K562 (cell line): ENCODE results near the gene SCYGR5. TPM values are rescaled to one million over a fixed set of nuclear protein-coding genes. Genes with fewer than 3 reads are reported as not detected.
"Not testable (repeated sequence)": the region's sequence is repeated elsewhere in the genome, so short reads cannot be mapped to it uniquely, and the experiment has no call there.

Experiments
- ATAC-seq: fragments of 200-7000 bp; cut with Tn5 transposase; 3 replicates; pipeline ENCODE4 v1.9.1; 2020; ENCODE audit warnings: moderate library complexity
- Bru-seq: library from RNA; stranded (reverse); fragments of 400-500 nt; gene quantifications from one replicate; lab custom pipeline; 2021; lab: Mats Ljungman, UMichigan
- BruChase-seq, 2 experiments: library from RNA; stranded (reverse); fragments of 400-500 nt; gene quantifications; one replicate each; lab custom pipeline; 2021; lab: Mats Ljungman, UMichigan
- BruUV-seq: library from RNA; stranded (reverse); fragments of 400-500 nt; replicated peaks from 2 replicates; lab custom pipeline; 2021; lab: Mats Ljungman, UMichigan
- CTCF ChIA-PET: fragments of 300-600 bp; formaldehyde crosslinking; extraction: SDS; loops from one replicate; lab custom pipeline; 2021; ENCODE audit warnings: low intra/inter-chr PET ratio; lab: Yijun Ruan, JAX
- POLR2A ChIA-PET: fragments of 300-600, 350-650 bp; sonication (Branson Sonifier 250); formaldehyde crosslinking; extraction: SDS; loops from one replicate; lab custom pipeline; 2021; ENCODE audit warnings: antibody characterized with exemption, inconsistent platforms; lab: Yijun Ruan, JAX
- DNase-seq, 4 experiments: peaks; one replicate each; pipeline versions ENCODE4 v3.0.0 to v3.0.0-alpha.2; 2011 to 2018; ENCODE audit warnings: low spot score in 3 of 4, mixed read lengths in 3 of 4; ENCODE audit errors: extremely low read depth in 1 of 4
- FAIRE-seq: peaks from 2 replicates; lab custom pipeline; 2011; peaks lifted over from hg19 to GRCh38; lab: Jason Lieb, UNC
- H2AFZ ChIP-seq: 2 replicates; pipeline ENCODE4 v1.6.0; 2011; ENCODE audit warnings: low read depth, low read length, control low read depth, inconsistent platforms
- H3K27ac ChIP-seq: fragments of 200-600 bp; 3 replicates; pipeline ENCODE4 v1.8.0; 2011; ENCODE audit warnings: low read depth, mild to moderate bottlenecking, control low read depth, inconsistent platforms, low read length, moderate library complexity, mixed read lengths; ENCODE audit errors: extremely low read depth
- H3K27me3 ChIP-seq, 2 experiments: fragments of 300-600 bp in 1 of 2; 2 replicates in 1 of 2; 3 replicates in 1 of 2; pipeline versions ENCODE4 v1.6.0 to v1.8.0; 2011; ENCODE audit warnings: inconsistent platforms in 2 of 2, low read length in 2 of 2, mild to moderate bottlenecking in 1 of 2, mixed read lengths in 1 of 2, moderate library complexity in 1 of 2; ENCODE audit not compliant: control insufficient read depth in 2 of 2, insufficient read depth in 2 of 2
- H3K36me3 ChIP-seq: fragments of 300-600 bp; 3 replicates; pipeline ENCODE4 v1.8.0; 2011; ENCODE audit warnings: mild to moderate bottlenecking, low read length, inconsistent platforms; ENCODE audit not compliant: control insufficient read depth, insufficient read depth
- H3K4me1 ChIP-seq, 2 experiments: fragments of 200-600 bp in 1 of 2; replicated peaks in 1 of 2; 2 replicates in 1 of 2; 3 replicates in 1 of 2; pipeline versions ENCODE4 v1.5.1 to v1.8.0; 2011; ENCODE audit warnings: inconsistent platforms in 2 of 2, low read length in 2 of 2, mild to moderate bottlenecking in 1 of 2, mixed read lengths in 1 of 2, moderate library complexity in 1 of 2; ENCODE audit not compliant: control insufficient read depth in 2 of 2, insufficient read depth in 2 of 2
- H3K4me2 ChIP-seq: 2 replicates; pipeline ENCODE4 v1.6.1; 2011; ENCODE audit warnings: low read length, control low read depth, inconsistent platforms, mixed read lengths; ENCODE audit not compliant: insufficient read depth
- H3K4me3 ChIP-seq: fragments of 200-600 bp; sonication (generic), shearing (Covaris generic); 2 replicates; pipeline ENCODE4 v1.5.1; 2016; ENCODE audit warnings: control low read depth, inconsistent platforms
- H3K79me2 ChIP-seq: fragments of 200-600 bp; 3 replicates; pipeline ENCODE4 v1.8.0; 2011; ENCODE audit warnings: low read length, inconsistent platforms; ENCODE audit not compliant: control insufficient read depth, insufficient read depth
- H3K9ac ChIP-seq, 2 experiments: 2 replicates each; pipeline versions ENCODE4 v1.6.0 to v1.6.1; 2011; ENCODE audit warnings: low read depth in 2 of 2, low read length in 2 of 2, control low read depth in 1 of 2, inconsistent platforms in 1 of 2, mild to moderate bottlenecking in 1 of 2, mixed read lengths in 1 of 2; ENCODE audit not compliant: insufficient read depth in 1 of 2
- H3K9me1 ChIP-seq: one replicate; pipeline ENCODE4 v1.6.0; 2011; ENCODE audit warnings: inconsistent platforms, mild to moderate bottlenecking, low read length, moderate library complexity; ENCODE audit not compliant: control insufficient read depth, insufficient read depth
- H3K9me3 ChIP-seq: replicated peaks from 2 replicates; pipeline ENCODE4 v1.5.1; 2011; ENCODE audit warnings: low read depth, low read length, inconsistent platforms; ENCODE audit not compliant: control insufficient read depth, insufficient read depth
- H4K20me1 ChIP-seq: replicated peaks from 2 replicates; pipeline ENCODE4 v1.6.1; 2011; ENCODE audit warnings: low read length, inconsistent platforms, mixed read lengths; ENCODE audit not compliant: control insufficient read depth, insufficient read depth
- WGBS: fragments of 100-300 bp; shearing (Covaris generic); methylation state at CpG from one replicate; pipeline ENCODE4 v1.1.6; 2016; ENCODE audit warnings: low coverage, mixed read lengths; ENCODE audit not compliant: insufficient coverage; ENCODE audit errors: missing lambda C conversion rate; 5-methylcytosine and 5-hydroxymethylcytosine counted together
- in situ Hi-C: fragments of 300-500 bp; cut with MboI; formaldehyde crosslinking; loops from 4 replicates; pipeline ENCODE4 v1.15.0; 2018; ENCODE audit warnings: inconsistent platforms, mixed read lengths
- intact Hi-C: fragments of 100-400 bp; cut with micrococcal nuclease; formaldehyde crosslinking; loops from 2 replicates; pipeline ENCODE4 v1.14.2; 2022
- long read RNA-seq, 3 experiments: library from polyadenylated mRNA in 2 of 3; library from RNA in 1 of 3; unstranded in 2 of 3; stranded (forward) in 1 of 3; transcript quantifications; one replicate each; pipeline ENCODE4 v2.0.0, GENCODE V29; 2019 to 2022
- polyA minus RNA-seq, 3 experiments: library from RNA; depleted of rRNA, polyadenylated mRNA; stranded (reverse); fragments of >200 nt; gene quantifications; 2 replicates each; pipeline ENCODE4 v1.2.3, GENCODE V29; 2011
- polyA plus RNA-seq, 8 experiments: library from polyadenylated mRNA; depleted of rRNA in 4 of 8; stranded (reverse) in 5 of 8; unstranded in 3 of 8; fragments of >200 nt; fragmentation: Nextera tagmentation in 2 of 8; fragmentation: Illumina TruSeq in 1 of 8; extraction: Ambion mirVana in 2 of 8; extraction: Trizol in 1 of 8; gene quantifications; 2 replicates each; pipeline versions ENCODE4 v1.2.1 to v1.2.3, GENCODE V29; 2011 to 2014; ENCODE audit warnings: inconsistent platforms in 1 of 8, missing spikeins in 1 of 8
- total RNA-seq, 7 experiments: library from RNA; depleted of rRNA in 6 of 7; stranded (reverse); fragments of >200 nt in 6 of 7; fragmentation: Illumina TruSeq in 2 of 7; extraction: Trizol in 2 of 7; gene quantifications; 2 replicates each; pipeline versions ENCODE4 v1.2.1 to v1.2.3, GENCODE V29; 2011 to 2021; ENCODE audit warnings: low replicate concordance in 1 of 7

Gene SCYGR5
- total RNA-seq (2011; cell fraction: chromatin; rRNA removed; ENCODE audit: low replicate concordance), result not detected in 2 replicates
- total RNA-seq (2011; cell fraction: nucleolus; rRNA removed), result not detected in 2 replicates
- not detected in 2 replicates for total RNA-seq (2011; cell fraction: nucleoplasm; rRNA removed)
- total RNA-seq (2014; rRNA removed) (not detected in 2 replicates), total RNA-seq (2014; rRNA removed; fragmentation: Illumina TruSeq; extraction: Trizol) (not detected in 2 replicates), total RNA-seq (2015; rRNA removed; fragmentation: Illumina TruSeq; extraction: Trizol) (not detected in 2 replicates), total RNA-seq (2021) (not detected in 2 replicates), polyA plus RNA-seq (2011; rRNA removed) (not detected in 2 replicates), polyA plus RNA-seq (2014; fragmentation: Illumina TruSeq; extraction: Trizol) (not detected in 2 replicates), polyA plus RNA-seq (2014; fragmentation: Nextera tagmentation; extraction: Ambion mirVana) (not detected), polyA plus RNA-seq (2014; rRNA removed) (not detected in 2 replicates), polyA minus RNA-seq (2011; rRNA and poly(A)+ RNA removed) (not detected in 2 replicates), Bru-seq, nascent RNA (not detected), BruChase-seq, experiment 1, labeled RNA remaining after a 2-hour chase (not detected), BruChase-seq, experiment 2, labeled RNA remaining after a 6-hour chase (not detected)
- not detected in 2 replicates for polyA plus RNA-seq (2011; cell fraction: cytosol; rRNA removed)
- polyA plus RNA-seq (2011; cell fraction: nucleus; rRNA removed), result not detected in 2 replicates
- not detected in 2 replicates for polyA plus RNA-seq (2012)
- not detected in 2 replicates for polyA minus RNA-seq (2011; cell fraction: cytosol; rRNA and poly(A)+ RNA removed)
- polyA minus RNA-seq (2011; cell fraction: nucleus; rRNA and poly(A)+ RNA removed), result not detected in 2 replicates
- long read RNA-seq, experiment 1, result 0 reads
- long read RNA-seq, experiment 2, result 0 reads
- long read RNA-seq, experiment 3, result 0 reads

GRCh38 chr2:227666631-227667170, at the start of gene SCYGR5:
Gene SCYGR5, plus strand, starts transcription at chr2:227666804. Its CDS starts 0 bp downstream, at chr2:227666804.
- POLR2A ChIA-PET, H3K9me3 ChIP-seq, DNase-seq, H2AFZ ChIP-seq, H3K9me1 ChIP-seq, H3K27ac ChIP-seq, H3K4me3 ChIP-seq, H3K9ac ChIP-seq, in situ Hi-C loops, CTCF ChIA-PET, H3K4me1 ChIP-seq, ATAC-seq, H3K4me2 ChIP-seq, H3K36me3 ChIP-seq, H3K27me3 ChIP-seq, H4K20me1 ChIP-seq, H3K79me2 ChIP-seq, intact Hi-C loops, FAIRE-seq, BruUV-seq: not testable (repeated sequence)
- 0% methylated on average over 7 of the region's 13 CpGs for WGBS
